Sciatic nerve (tissue), 2 donors: ENCODE data around the gene TOX2. TPM values are rescaled to one million over a fixed set of nuclear protein-coding genes. Genes with fewer than 3 reads are reported as not detected.

Source experiments
- ATAC-seq: fragments of 200-7000 bp; cut with Tn5 transposase; one replicate; pipeline ENCODE4 v1.9.1; 2020; ENCODE audit warnings: mild to moderate bottlenecking, moderate library complexity
- DNase-seq: peaks from one replicate; pipeline ENCODE4 v3.0.0-alpha.2; 2020; ENCODE audit warnings: low spot score
- intact Hi-C: fragments of 100-400 bp; cut with DNase I; formaldehyde crosslinking; loops from one replicate; pipeline ENCODE4 v1.14.2; 2022
- total RNA-seq: library from RNA; stranded (reverse); fragmentation: NEBNext Ultra II Directional; extraction: Animal tissue kit (Norgen Biotek cat#: 25700); gene quantifications from one replicate; pipeline ENCODE4 v1.2.1, GENCODE V29; 2021
- donor health status: DM: no; HTN: no; CAD: no.
- donor health status: DM: no; HTN: no; CAD: no.

TOX2 gene, protein sequence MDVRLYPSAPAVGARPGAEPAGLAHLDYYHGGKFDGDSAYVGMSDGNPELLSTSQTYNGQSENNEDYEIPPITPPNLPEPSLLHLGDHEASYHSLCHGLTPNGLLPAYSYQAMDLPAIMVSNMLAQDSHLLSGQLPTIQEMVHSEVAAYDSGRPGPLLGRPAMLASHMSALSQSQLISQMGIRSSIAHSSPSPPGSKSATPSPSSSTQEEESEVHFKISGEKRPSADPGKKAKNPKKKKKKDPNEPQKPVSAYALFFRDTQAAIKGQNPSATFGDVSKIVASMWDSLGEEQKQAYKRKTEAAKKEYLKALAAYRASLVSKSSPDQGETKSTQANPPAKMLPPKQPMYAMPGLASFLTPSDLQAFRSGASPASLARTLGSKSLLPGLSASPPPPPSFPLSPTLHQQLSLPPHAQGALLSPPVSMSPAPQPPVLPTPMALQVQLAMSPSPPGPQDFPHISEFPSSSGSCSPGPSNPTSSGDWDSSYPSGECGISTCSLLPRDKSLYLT
- total RNA-seq: 2.1 TPM

GRCh38 chr20:43914311-43915210, at the start of gene TOX2:
TOX2 (plus strand) TSS chr20:43914852; CDS start chr20:43914892, 40 bp downstream.
- no peak for ATAC-seq
- no peak for DNase-seq
- intact Hi-C loops: no loop called here

GRCh38 chr20:43868091-43868490, 46.6 kb upstream of the TOX2 start:
- ATAC-seq: no peak
- intact Hi-C loops: no loop called here
- no peak for DNase-seq

DNA sequence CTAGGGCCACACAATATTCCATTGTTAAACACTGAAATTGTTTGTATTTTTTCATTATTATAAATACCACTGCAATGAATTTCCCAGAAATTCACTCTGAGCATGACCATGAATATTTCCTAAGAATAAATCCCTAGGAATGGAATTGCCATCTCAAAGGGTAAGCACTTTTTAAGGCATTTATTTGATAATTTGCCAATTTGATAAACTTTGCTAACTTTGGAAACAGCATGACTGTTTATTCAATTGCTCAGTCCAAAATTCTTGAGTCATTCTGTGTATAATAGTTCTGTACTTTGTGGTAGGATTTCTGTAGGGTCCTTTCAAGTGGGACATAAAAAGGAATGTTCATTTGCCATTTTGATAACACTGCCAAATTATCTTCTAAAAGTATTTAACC, 44.2 kb upstream of the TOX2 start:
- intact Hi-C loops: no loop called here
- ATAC-seq: no peak
- no peak for DNase-seq

- ATAC-seq: no peak
- intact Hi-C loops: no loop called here
- no peak for DNase-seq
These were observed 35.9 kb upstream of the TOX2 start for GRCh38 chr20:43878776-43879175.

- ATAC-seq (no peak), DNase-seq (no peak)
- intact Hi-C loops: no loop called here
These were observed 20.7 kb upstream of the TOX2 start for GRCh38 chr20:43893930-43894329.

- DNase-seq (no peak), ATAC-seq (no peak)
- intact Hi-C loops: no loop called here
These were observed 20.2 kb upstream of the TOX2 start for GRCh38 chr20:43894491-43894890.

GRCh38 chr20:43895235-43895634, 19.4 kb upstream of the TOX2 start:
- ATAC-seq: no peak
- DNase-seq: no peak
- intact Hi-C loops: no loop called here

- intact Hi-C loops: no loop called here
- DNase-seq: no peak
- ATAC-seq: no peak
These were observed 15.2 kb upstream of the TOX2 start for GRCh38 chr20:43899274-43900120.

DNA sequence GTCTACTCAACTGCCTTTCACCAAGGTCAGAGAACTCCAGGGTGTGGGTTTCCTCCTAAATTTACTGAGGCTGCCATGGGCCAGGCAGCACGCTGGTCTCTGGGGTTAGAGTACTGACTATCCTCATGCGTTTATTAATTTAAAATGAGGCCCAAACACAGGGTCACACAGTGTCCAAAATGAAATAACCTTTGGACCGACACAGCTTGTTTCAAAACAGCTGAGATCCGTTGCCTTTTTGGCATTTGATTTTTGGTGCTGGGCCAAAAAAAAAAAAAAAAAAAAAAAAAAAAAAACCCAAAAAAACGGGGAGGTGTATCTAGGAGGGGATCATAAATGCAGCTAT, 14.6 kb upstream of the TOX2 start:
- intact Hi-C loops: no loop called here
- DNase-seq (no peak), ATAC-seq (peak; percentile 48)

DNA sequence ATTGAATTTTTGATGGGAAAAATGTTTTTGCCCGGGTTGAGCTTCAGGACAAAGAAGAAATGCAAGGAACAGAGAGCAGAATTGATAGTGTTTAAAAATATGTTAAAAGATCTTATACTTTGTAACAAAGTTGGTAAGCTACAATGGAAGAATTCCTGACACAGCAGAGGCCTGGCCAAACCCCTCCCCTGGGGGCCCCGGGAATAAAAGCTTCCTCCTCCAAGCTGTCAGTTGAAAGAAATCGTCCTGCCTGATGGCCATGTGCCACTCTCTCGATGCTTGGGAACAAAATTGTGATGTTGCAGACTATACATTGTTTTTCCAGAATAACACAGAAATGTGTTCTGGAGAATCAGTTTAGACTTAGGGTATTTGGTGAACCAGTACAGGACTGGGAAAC, 14.2 kb upstream of the TOX2 start:
- intact Hi-C loops: no loop called here
- no peak for DNase-seq
- ATAC-seq: no peak

GRCh38 chr20:43901296-43901695, 13.4 kb upstream of the TOX2 start:
- intact Hi-C loops: no loop called here
- ATAC-seq: no peak

GRCh38 chr20:43903953-43904826, 10.5 kb upstream of the TOX2 start:
- no peak for DNase-seq
- peak; percentile 46 for ATAC-seq
- intact Hi-C loops: no loop called here

More at GRCh38 chr20:43901296-43901695, 13.4 kb upstream of the TOX2 start:
- DNase-seq: no peak

DNA sequence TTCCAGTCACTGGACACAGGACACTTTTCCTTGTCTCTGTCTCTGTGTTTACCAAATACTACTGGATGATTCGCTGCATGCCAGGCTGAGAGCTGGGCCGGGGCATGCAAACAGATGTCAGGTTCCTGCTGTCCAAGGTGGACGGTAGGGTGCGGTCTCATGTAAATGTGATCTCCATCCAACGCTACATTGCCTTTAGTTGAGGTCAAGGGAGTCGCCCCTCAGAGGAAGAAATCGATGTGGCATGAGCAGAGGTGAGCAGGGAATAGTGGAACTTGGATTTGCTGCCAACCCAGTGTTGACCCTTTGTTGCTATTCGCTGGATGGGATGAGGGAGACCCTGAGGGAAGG, 9.8 kb upstream of the TOX2 start:
- DNase-seq (no peak), ATAC-seq (no peak)
- intact Hi-C loops: no loop called here

- no peak for ATAC-seq
- no peak for DNase-seq
- intact Hi-C loops: no loop called here
These were observed 8.1 kb upstream of the TOX2 start for GRCh38 chr20:43906505-43907034.

DNA sequence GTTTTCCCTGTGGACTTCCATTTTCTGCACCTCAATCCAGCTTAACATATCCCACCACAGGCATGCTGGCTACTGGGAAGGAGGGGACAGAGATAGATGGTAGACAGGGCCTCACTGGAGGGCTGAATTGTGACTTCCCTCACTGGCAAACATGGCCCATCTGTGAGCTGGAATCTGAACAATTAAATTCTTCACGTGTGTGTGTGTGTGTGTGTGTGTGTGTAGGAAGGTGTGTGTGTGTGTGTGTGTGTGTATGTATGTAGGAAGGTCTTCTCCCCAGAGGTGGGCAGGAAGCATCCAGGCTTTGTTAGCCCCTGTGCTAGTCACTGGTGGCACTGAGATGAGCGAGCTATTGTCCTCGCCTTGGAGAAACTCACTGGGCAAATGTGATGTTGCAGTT, 5.4 kb upstream of the TOX2 start:
- intact Hi-C loops: no loop called here
- ATAC-seq (no peak), DNase-seq (no peak)

DNA sequence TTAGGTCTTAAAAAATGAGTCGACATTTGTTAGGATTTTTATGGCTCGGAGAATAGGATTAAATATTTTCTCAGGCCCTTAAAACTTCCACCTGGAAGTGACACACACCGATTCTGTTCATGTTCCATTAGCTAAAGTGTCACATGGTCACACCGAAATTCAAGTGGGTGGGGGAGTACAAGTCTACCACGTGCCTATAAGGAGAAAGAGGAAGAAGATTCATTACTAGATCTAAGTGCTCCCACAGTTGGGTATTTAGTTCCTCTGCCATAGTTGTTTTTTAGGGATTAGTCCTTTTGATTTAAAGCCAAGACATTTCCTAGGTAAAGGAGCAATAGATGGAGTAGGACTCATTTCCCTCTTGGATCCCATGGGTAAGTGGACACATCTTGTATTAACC, 4.9 kb upstream of the TOX2 start:
- DNase-seq (no peak), ATAC-seq (no peak)
- intact Hi-C loops: no loop called here

DNA sequence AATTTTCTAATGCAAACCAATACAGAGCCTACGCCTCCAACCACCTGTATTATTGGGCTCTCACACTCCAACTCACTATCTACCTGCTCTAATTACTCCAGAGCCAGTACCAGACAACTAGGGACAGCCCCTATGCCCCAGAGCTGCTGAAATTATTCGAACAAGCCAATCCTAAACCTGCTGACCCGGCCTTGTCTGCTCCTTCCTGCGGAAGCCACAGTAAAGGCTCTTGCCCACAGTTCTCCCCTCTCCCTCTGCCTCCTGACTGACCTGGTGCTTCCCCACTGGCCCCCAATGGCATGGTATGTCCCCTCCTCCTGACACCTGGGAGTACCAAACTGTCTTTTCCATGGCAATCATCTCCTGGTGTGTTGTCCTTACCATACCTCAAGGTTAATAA, 4.1 kb upstream of the TOX2 start:
- intact Hi-C loops: no loop called here
- no peak for ATAC-seq
- DNase-seq: no peak

DNA sequence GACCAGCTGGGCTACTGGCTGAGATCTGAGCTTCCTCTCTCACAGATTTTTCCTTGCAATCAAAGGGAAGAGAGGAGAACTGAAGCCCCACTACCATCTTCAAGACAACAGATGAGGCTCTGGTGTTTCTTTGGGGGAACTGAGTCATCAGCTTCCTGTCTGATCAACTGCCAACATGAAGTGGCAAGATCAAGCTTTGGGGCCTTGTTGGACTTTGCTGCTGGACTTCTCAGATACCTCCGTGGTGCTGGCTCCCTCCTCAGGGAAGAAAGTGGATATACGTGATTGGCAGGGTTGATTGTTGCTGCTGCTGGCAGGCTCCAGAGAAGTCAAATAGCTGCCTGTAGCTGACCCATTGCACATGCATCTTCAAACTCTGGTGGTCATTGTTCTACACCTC, 3.6 kb upstream of the TOX2 start:
- ATAC-seq (no peak), DNase-seq (no peak)
- intact Hi-C loops: no loop called here
